GM19463 (cell line): Measurements from ENCODE around the gene C1orf185.
"Not testable (repeated sequence)": the region's sequence is repeated elsewhere in the genome, so short reads cannot be mapped to it uniquely, and the experiment has no call there.

Experiments
- ATAC-seq: cut with Tn5 transposase; IDR thresholded peaks from one replicate; pipeline ENCODE4 v1.9.1; 2021; ENCODE audit warnings: mild to moderate bottlenecking, moderate library complexity; ENCODE audit not compliant: unreplicated experiment

Gene C1orf185

GRCh38 chr1:51133045-51133444 is 31.0 kb downstream of the C1orf185 start:
- ATAC-seq = no peak

GRCh38 chr1:51137696-51138095 is 35.7 kb downstream of the C1orf185 start:
- ATAC-seq = not testable (repeated sequence)

GRCh38 chr1:51139474-51139873 is 37.4 kb downstream of the C1orf185 start:
- ATAC-seq = no peak

GRCh38 chr1:51147394-51147793 is 45.4 kb downstream of the C1orf185 start:
- ATAC-seq = no peak

GRCh38 chr1:51154776-51155175 is 52.7 kb downstream of the C1orf185 start:
- no peak for ATAC-seq

- no peak for ATAC-seq
These were observed 54.7 kb downstream of the C1orf185 start for GRCh38 chr1:51156752-51157151.

GRCh38 chr1:51157395-51157794 is 55.4 kb downstream of the C1orf185 start:
- no peak for ATAC-seq

GRCh38 chr1:51158263-51158662 is 56.2 kb downstream of the C1orf185 start:
- no peak for ATAC-seq

GRCh38 chr1:51162560-51162959 is 60.5 kb downstream of the C1orf185 start:
- ATAC-seq = not testable (repeated sequence)

GRCh38 chr1:51165540-51165939 is 63.5 kb downstream of the C1orf185 start:
- ATAC-seq = no peak

GRCh38 chr1:51168266-51168845 is 66.3 kb downstream of the C1orf185 start:
- no peak for ATAC-seq

- no peak for ATAC-seq
These were observed 66.9 kb downstream of the C1orf185 start for GRCh38 chr1:51168936-51169335.

GRCh38 chr1:51170342-51170741 is 68.3 kb downstream of the C1orf185 start:
- ATAC-seq = no peak

- ATAC-seq = no peak
These were observed 70.8 kb downstream of the C1orf185 start for GRCh38 chr1:51172811-51173210.

- ATAC-seq = no peak
These were observed 73.2 kb downstream of the C1orf185 start for GRCh38 chr1:51175278-51175677.

GRCh38 chr1:51177988-51178387 is 76.0 kb downstream of the C1orf185 start:
- not testable (repeated sequence) for ATAC-seq

- ATAC-seq = no peak
These were observed 86.2 kb downstream of the C1orf185 start for GRCh38 chr1:51188230-51188629.

GRCh38 chr1:51189421-51190073 is 87.5 kb downstream of the C1orf185 start:
- ATAC-seq = peak; percentile 42

- ATAC-seq = no peak
These were observed 88.9 kb downstream of the C1orf185 start for GRCh38 chr1:51190961-51191360.

GRCh38 chr1:51192213-51192843 is 90.3 kb downstream of the C1orf185 start:
- ATAC-seq = no peak

- no peak for ATAC-seq
These were observed 91.5 kb downstream of the C1orf185 start for GRCh38 chr1:51193564-51193963.
